ENCODE results near the gene MRPL20. TPM values are rescaled to one million over a fixed set of nuclear protein-coding genes. Genes with fewer than 3 reads are reported as not detected.

MRPL20 gene
- total RNA-seq, 2 donors from 2014 or later, result 143 to 174 TPM

- TF ChIP-seq POLR2AphosphoS5 (IDR thresholded peaks at IDR 0.05), result no peak
- TF ChIP-seq, protein P1, sequence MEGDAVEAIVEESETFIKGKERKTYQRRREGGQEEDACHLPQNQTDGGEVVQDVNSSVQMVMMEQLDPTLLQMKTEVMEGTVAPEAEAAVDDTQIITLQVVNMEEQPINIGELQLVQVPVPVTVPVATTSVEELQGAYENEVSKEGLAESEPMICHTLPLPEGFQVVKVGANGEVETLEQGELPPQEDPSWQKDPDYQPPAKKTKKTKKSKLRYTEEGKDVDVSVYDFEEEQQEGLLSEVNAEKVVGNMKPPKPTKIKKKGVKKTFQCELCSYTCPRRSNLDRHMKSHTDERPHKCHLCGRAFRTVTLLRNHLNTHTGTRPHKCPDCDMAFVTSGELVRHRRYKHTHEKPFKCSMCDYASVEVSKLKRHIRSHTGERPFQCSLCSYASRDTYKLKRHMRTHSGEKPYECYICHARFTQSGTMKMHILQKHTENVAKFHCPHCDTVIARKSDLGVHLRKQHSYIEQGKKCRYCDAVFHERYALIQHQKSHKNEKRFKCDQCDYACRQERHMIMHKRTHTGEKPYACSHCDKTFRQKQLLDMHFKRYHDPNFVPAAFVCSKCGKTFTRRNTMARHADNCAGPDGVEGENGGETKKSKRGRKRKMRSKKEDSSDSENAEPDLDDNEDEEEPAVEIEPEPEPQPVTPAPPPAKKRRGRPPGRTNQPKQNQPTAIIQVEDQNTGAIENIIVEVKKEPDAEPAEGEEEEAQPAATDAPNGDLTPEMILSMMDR (IDR thresholded peaks at IDR 0.05), result no peak
- Histone ChIP-seq H3K27me3 (replicated peaks; ENCODE audit: insufficient read depth) (no peaks in the 10 kb centered on the region), H3K4me3 (no peak overlapping the region), H3K4me1 (replicated peaks) (peaks cover 5% of the 10 kb centered on the region), H3K9me3 (no peaks in the 10 kb centered on the region), H3K36me3 (no peaks in the 10 kb centered on the region), H3K27ac (no peak overlapping the region)
- DNase-seq (ENCODE audit: low spot score), result no peak
- intact Hi-C loops (cut with DNase I), result no loop called here
- 84% methylated on average over 15 of the region's 15 CpGs for WGBS
These were observed 17.6 kb upstream of the MRPL20 start for GRCh38 chr1:1424707-1425106.

DNA sequence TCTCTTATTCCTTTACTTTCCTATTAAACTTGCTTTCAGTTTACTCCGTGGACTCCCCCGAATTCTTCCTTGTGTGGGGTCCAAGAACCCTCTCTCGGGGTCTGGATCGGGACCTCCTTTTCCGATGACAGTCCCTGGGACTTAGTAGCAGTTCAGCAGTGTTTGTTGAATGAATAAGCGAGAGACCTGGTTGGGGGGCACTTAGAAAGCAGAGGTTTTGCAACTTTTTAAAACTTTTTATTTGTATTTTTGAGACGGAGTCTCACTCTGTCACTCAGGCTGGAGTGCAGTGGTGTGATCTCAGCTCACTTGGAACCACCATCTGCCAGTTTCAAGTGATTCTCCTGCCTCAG, 16.1 kb upstream of the MRPL20 start:
- Histone ChIP-seq H3K4me1 (replicated peaks) (peaks cover 6% of the 10 kb centered on the region), H3K36me3 (no peaks in the 10 kb centered on the region), H3K27ac (no peak overlapping the region), H3K27me3 (replicated peaks; ENCODE audit: insufficient read depth) (no peaks in the 10 kb centered on the region), H3K9me3 (no peaks in the 10 kb centered on the region), H3K4me3 (no peak overlapping the region)
- 91% methylated on average over 7 of the region's 7 CpGs for WGBS
- no peak for TF ChIP-seq POLR2AphosphoS5 (IDR thresholded peaks at IDR 0.05)
- TF ChIP-seq, protein P1 (IDR thresholded peaks at IDR 0.05), result no peak
- intact Hi-C loops (cut with DNase I), result no loop called here
- no peak for DNase-seq (ENCODE audit: low spot score)

DNA sequence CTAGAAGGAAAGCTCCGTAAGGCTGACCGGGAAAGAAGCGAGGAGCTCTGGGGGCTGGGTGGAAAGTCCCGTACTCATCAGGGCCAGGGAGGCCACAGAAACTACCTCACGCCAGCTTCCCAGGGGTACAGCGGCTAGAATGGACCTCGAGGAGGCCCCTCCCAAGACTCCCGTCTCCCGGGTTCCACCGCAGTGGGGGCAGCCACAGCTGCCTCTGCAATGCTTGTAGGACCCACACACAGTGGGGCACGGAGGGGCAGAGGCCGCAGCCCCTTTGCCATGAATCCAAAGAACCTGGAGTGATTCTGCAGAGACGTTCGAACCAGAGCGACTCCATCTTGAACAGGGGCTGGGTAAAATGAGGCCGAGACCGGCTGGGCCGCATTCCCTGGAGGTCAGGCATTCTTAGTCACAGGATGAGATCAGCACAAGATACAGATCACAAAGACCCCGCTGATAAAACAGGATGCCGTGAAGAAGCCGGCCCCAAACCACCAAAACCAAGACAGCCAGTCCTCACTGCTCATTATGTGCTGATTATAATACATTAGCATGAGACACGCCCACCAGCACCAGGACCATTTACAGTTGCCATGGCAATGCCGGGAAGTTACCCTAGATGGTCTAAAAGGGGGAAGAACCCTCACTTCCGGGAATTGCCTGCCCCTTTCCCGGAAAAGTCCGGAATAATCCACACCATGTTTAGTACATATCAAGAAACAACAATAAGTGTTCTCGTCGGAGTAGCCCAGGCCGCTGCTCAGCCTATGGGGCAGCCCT, 15.6 kb upstream of the MRPL20 start:
- no peak for DNase-seq (ENCODE audit: low spot score)
- Histone ChIP-seq H3K27me3 (replicated peaks; ENCODE audit: insufficient read depth) (no peaks in the 10 kb centered on the region), H3K9me3 (no peaks in the 10 kb centered on the region), H3K27ac (no peak overlapping the region), H3K36me3 (no peaks in the 10 kb centered on the region), H3K4me3 (no peak overlapping the region), H3K4me1 (replicated peaks) (peaks cover 6% of the 10 kb centered on the region)
- intact Hi-C loops (cut with DNase I), result no loop called here
- TF ChIP-seq POLR2AphosphoS5 (IDR thresholded peaks at IDR 0.05) (no peak), POLR2A (IDR thresholded peaks at IDR 0.05) (no peak)
- TF ChIP-seq, protein P1 (IDR thresholded peaks at IDR 0.05), result no peak
- 60% methylated on average over 29 of the region's 29 CpGs for WGBS

DNA sequence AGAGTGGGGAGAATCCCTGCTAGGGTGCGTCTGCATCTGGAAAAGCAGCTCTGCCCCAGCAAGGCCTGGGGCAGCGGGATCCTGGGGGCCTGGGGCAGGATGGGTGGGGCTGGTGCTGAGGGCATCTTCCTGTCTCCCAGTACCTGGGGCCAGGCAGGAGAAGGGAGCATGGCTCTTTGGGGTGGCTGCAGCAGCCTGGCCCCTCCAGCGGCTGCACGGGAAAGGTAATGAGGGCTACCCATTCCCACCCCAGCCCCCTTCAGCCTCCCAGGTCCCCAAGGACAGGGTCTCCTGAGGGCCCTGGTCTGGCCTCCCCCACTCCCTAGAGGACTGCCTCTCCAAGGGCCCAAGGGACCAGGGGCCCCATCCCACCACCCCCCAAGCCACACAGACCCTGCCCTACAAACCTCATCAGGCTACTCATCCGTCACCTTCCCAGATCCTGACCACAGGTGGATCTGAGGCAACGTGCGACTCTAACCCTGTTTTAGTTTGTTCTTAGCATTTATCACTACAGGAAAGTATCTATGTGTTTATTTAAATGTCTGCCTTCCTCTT, 14.9 kb upstream of the MRPL20 start:
- H3K9me3 ChIP-seq, result no peaks in the 10 kb centered on the region
- DNase-seq (ENCODE audit: low spot score), result no peak
- peak overlapping the region; percentile 64 to 77 for H3K27ac ChIP-seq
- TF ChIP-seq POLR2AphosphoS5 (IDR thresholded peaks at IDR 0.05) (no peak), POLR2A (IDR thresholded peaks at IDR 0.05) (no peak)
- TF ChIP-seq, protein P1 (IDR thresholded peaks at IDR 0.05), result no peak
- H3K4me1 ChIP-seq (replicated peaks), result peaks cover 6% of the 10 kb centered on the region
- no peaks in the 10 kb centered on the region for H3K36me3 ChIP-seq
- intact Hi-C loops (cut with DNase I), result no loop called here
- H3K4me3 ChIP-seq, result no peak overlapping the region
- 81% methylated on average over 7 of the region's 7 CpGs for WGBS
- H3K27me3 ChIP-seq (replicated peaks; ENCODE audit: insufficient read depth), result no peaks in the 10 kb centered on the region
